ENCODE results near the gene SLC25A3.
A peak's percentile ranks its signal among the peaks of the same experiment; 100 is the strongest.
"Not testable (repeated sequence)": the region's sequence is repeated elsewhere in the genome, so short reads cannot be mapped to it uniquely, and the experiment has no call there.

SLC25A3 gene

DNA sequence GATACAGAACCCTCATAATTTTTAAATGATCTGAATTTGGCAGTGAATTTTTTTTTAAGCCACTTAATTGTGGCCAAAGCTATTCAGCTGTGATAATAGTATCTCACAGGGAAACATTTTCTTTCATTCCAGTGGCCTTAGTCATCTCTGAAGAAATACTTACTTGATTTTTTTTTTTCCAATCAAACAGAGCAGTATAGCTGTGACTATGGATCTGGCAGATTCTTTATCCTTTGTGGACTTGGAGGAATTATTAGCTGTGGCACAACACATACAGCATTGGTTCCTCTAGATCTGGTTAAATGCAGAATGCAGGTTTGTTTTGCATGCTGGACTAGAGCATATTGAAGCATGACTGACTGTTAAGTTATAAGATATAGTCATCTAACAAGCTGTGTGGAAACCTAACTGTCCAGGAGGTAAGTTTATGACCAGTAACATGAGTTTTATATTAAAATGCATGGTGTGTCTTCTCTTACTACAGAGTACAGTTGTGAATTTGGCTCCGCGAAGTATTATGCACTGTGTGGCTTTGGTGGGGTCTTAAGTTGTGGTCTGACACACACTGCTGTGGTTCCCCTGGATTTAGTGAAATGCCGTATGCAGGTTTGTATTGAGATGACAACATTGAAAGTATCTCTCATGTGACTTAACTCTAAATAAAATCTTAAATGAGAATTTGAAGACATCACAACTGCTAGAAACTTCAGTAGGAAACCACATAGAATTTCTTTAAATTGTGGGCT, 1.9 kb downstream of the SLC25A3 start:
- DNase-seq (ENCODE audit: low read depth) = peak; percentile 71

DNA sequence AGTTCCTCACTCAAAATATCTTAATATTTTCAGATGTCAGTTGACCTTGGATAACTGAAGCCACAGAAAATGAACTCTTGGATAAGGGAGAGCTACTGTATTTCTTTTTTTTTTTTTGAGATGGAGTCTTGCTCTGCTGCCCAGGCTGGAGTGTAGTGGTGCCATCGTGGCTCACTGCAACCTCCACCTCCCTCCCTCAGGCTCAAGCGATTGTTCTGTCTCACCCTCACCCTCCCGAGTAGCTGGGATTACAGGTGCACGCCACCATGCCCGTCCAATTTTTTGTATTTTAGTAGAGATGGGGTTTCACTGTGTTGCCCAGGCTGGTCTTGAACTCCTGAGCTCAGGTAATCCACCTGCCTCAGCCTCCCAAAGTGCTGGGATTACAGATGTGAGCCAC, 3.8 kb downstream of the SLC25A3 start:
- not testable (repeated sequence) for DNase-seq (ENCODE audit: low read depth)

DNA sequence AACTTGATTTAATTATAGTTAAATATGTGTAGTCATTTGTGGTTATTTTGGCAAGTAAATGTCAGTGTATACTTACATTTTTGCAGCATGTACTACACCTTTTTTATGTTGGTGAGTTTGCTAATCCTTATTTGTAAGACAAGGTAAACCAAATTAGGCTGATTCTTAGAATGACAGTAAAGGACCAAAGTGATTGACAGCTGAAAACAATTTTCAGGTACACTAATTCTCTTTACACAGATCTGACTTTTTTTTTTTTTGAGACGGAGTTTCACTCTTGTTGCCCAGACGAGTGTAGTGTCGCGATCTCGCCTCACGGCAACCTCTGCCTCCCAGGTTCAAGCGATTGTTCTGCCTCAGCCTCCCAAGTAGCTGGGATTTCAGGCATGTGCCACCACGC, 8.4 kb downstream of the SLC25A3 start:
- no peak for DNase-seq (ENCODE audit: low read depth)

DNA sequence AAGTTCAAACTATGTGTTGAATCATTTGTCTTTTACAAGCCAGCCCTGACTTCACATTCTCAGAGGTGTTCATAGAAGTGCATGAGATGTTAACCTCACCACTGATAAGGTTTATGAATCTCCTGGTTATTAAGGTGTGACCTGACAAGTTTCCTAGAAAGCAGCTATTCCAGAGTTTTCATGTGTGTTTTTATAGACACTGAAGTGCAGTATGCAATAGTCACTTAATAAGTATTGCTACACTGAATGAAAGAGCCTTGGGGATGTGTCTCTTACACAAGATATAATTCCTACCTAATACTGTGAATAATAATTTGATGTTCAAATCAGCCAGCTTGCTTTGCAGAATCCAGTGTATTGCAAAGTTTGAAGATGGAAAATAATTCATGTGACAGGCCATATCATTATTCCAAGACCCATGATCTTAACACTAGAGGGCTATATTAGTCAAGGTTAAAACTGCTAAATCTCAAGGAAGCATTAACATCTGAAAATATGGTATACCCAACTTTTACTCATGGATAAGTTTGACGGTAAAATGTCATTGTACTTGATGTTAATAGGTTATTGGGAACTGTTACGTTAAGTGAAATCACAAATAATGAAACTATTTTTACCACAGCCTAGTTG, 13.0 kb downstream of the SLC25A3 start:
- DNase-seq (ENCODE audit: low read depth) = no peak

DNA sequence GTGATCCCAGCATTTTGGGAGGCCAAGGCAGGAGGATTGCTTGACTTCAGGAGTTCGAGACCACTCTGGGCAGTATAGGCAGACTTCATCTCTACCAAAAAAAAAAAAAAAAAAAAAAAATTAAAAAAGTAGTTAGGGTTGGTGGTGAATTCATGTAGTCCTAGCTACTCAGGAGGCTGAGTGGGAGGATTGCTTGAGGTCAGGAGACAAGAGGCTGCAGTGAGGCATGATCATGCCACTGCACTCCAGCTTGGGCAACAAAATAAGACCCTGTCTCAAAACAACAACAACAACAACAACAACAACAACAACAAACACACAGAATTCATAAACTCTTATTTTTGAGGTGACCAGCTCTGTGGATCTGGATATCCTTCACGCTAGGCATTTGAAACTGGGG, 17.1 kb downstream of the SLC25A3 start:
- no peak for DNase-seq (ENCODE audit: low read depth)

DNA sequence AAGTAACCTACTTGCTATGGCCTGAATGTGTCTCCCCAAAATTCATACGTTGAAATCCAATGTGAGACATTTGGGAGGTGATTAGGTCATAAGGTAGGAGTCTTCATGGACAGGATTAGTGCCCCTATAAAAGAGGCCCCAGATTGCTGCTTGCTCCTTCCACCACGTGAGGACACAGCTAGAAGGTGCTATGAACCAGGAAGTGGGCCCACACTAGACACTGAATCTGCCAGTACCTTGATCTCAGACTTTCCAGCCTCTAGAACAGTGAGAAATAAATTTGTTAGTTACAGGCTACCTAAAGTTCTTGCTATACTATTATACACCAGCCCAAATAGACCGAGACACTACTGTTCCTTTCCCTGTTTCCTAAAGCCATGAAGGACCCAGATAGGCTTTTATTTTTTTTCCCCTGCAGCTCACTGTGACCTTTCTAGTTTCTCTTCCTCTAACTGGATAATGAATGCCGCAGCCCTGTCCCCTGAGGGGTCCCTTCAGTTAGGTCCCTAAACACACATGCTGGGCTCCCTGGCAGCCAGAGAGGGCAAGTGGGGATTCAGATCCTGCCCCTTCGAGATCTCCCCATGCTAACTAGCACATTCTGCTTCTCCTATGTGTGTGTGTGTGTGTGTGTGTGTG, 19.3 kb downstream of the SLC25A3 start:
- DNase-seq (ENCODE audit: low read depth) = no peak

DNA sequence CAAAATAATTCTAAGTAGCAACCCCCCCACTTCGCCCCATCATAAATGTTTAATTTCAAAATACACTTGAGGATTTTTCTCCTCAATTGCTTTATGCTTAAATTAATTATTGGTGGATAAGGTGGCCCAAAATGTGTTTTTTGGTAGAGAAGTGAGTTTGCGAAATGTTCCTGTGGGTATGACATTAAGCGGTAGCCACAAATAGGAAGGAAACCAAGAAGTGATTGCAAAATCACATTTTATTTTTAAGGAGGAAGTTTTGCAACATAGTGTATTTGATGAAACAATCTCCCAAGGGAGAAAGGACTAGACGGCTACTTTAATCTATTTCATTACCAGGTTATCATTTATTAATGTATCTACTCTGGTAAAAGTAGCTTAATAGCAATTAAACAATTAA, 25.5 kb downstream of the SLC25A3 start:
- peak; percentile 75 for DNase-seq (ENCODE audit: low read depth)

DNA sequence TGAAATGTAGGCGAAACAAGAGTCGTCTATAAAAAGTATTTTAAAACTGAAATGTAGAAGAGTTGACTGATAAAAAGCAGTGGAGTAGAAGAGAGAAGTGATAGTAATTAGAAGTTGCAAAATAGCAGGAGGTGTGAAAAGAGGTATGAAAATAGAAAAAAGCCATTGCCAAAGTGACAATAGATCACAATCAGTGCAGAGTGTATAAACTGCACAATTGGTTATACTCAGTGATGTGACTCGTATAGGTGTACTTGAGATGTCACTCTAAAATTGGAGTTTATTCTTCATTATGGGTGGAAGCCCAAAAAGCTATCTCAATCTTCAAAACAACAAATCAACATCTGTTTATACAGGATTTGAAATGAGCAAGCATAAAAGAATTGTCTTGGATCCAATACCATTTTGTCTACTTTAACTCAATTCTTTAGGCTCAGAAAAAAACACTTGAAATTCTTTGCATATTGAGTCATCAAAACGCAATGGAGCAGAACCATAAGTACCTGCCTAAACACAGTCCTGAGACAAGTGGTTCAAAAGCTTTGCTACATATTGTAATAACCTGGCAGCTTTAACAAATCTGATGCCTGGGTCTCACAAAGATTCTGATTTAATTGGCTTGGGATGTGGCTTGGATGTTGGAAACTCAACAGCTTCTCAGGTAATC, 42.3 kb downstream of the SLC25A3 start:
- DNase-seq (ENCODE audit: low read depth) = peak; percentile 84

DNA sequence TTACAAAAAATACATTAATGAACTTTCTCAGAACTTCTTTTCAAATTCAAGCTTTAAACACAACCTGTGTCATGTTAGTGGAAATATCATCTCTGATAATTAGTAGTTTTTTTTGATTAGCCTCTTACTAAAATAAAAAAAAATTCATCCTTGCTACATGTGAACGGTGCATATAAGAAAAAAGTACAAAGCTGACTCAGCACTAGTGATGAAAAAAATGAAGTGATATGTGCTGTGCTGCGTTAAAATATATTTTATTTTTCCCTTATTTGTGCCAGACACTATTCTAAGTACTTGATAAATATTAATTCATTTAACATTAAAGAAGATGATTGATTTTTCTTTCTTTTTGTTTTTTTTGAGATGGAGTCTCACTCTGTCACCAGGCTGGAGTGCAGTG, 43.6 kb downstream of the SLC25A3 start:
- no peak for DNase-seq (ENCODE audit: low read depth)

DNA sequence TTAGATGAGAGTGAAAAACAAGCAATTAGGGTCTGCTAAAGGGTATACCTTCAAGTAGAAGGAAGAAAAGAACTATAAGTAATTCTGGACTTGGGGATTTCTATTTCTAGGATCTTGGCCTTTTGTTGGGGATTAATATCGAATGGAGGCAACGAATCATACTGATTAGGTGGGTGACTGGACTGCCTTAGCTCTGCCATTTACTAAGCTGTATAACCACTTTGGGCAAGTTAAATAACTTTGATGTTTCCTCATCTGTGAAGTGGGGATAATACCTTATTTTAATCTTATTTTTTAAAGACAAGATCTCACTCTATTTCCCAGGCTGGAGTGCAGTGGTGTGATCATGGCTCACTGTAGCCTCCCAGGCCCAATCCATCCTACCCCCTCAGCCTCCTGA, 44.5 kb downstream of the SLC25A3 start:
- no peak for DNase-seq (ENCODE audit: low read depth)

DNA sequence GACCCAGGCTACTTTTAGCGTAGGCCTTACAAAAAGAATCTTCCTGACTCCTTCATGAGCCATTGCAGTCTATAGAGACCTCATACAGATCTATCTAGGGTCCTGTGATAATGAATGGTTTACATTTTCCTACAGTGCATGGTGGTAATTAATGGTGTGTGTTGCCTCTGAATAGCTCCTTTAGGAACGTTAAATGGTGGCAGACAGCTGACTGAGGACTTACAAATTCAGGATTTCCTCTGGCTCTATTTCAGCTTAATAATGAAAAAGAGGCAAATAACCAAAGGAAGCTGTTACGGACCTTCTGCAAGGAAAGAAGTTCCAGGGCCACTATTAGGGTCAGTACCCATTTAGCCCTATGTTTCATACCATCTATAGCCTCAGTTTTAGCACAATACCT, 46.0 kb downstream of the SLC25A3 start:
- DNase-seq (ENCODE audit: low read depth) = no peak

DNA sequence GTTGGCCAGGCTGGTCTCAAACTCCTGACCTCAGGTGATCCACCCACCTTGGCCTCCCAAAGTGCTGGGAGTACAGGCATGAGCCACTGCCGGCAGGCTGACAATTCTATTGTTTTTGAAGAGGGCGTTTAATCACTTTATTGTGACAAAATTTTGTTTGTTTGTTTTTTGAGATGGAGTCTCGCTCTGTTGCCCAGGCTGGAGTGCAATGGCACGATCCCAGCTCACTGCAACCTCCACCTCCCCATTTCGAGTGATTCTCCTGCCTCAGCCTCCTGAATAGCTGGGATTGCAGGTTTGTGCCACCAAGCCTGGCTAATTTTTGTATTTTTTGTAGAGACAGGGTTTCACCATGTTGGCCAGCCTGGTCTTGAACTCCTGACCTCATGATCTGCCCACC, 49.3 kb downstream of the SLC25A3 start:
- DNase-seq (ENCODE audit: low read depth) = not testable (repeated sequence)

DNA sequence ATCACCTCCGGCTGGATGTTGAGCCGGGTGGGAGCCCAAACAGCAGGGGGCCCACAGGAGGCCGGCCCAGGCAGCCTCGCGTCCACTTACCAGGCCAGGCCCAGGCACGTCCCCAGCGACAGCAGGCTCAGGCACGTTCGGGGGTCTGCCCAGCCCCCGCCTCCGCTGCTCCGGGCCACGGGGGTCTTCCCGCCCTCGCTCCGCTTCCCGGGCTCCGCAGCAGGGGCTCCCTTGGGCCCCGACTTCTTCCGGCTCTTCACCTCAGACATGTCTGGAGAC, 50.9 kb downstream of the SLC25A3 start:
- DNase-seq (ENCODE audit: low read depth) = no peak

DNA sequence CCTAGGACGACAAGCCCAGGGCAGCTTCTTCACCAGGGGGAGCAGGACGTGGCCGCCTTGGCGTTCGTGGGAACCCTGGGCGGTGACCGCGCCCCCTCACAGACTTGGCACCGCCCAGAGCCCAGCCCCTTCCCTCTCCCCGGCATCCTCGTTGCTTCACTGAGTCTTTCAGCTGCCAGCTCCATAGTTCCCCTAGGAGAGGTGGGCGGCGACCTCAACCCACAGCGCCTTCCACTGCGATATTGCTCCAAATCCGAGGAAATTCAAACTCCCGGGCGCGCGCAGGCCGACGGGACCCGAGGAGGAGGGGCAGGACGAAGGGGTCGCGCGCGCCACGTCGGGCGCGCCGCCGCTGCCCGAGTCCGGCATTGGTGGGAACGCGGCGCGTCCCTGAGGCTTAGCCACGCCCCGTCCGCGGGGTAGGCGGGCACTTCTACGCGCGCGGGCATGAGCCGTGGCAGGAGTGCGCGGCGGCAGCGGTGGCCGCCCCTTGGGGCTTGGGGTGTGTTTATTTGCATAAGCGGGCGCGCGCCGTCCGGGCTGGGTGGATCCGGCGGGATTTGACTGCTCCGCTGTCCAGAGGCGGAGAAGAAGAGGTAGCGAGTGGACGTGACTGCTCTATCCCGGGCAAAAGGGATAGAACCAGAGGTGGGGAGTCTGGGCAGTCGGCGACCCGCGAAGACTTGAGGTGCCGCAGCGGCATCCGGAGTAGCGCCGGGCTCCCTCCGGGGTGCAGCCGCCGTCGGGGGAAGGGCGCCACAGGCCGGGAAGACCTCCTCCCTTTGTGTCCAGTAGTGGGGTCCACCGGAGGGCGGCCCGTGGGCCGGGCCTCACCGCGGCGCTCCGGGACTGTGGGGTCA, 51.5 kb downstream of the SLC25A3 start, which contains the start of the genes APAF1 and IKBIP:
Gene APAF1, plus strand, starts transcription at position 579 of the 860 bp plus-strand sequence. CDS start 3,070 bp downstream, outside the sequence.
Gene IKBIP, minus strand, starts transcription at position 77 of the 860 bp plus-strand sequence. CDS start 87 bp downstream, outside the sequence.
- DNase-seq (ENCODE audit: low read depth) = peak; percentile 97

DNA sequence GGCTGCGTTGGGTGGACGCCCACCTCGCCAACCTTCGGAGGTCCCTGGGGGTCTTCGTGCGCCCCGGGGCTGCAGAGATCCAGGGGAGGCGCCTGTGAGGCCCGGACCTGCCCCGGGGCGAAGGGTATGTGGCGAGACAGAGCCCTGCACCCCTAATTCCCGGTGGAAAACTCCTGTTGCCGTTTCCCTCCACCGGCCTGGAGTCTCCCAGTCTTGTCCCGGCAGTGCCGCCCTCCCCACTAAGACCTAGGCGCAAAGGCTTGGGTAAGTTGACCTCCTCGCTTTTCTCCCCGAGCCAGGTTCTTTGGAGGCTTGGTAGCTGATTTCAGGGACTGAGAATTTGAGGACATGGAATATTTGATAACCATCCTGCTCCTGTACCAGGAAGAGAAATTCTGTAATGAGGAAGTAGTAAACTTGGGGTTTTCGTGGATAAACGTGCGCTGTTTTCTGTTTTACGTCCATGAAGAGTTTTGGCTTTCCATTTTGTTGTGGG, 52.1 kb downstream of the SLC25A3 start:
- no peak for DNase-seq (ENCODE audit: low read depth)

DNA sequence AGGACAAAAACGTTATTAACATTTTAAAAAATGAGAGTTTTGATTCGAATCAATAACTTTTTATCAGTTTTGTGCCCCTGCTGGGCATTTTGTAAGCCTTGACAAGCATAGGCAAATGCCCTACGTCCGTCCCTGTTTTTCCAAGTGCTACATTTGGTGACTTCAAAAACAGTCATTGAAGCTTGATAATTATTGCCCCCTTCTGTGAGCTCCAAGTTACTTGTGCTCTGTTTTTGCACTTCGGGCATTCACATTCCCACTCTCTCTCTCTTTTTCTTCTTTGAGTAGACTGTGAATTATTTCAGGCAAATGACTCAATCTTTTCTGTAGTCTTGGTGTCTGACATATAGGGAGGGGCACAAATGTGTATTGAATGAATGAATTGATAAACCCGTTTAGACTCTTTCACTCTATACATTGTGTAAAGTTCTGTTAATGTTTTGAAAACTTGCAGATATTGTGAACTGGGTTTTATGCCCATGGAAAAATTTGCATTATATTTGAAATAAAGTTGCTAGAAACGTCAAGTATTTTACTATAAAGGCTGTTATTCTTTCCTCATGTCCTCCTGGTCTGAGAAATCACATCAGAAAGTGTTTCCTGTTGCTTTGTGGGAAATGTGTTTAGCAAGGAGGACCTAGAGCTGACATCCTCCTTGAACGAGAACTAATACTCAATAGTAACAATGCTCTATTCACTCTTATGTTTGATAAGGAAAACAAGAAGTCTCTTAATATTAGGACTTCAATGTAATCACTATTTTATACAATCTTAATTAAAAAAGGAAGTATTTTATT, 53.0 kb downstream of the SLC25A3 start:
- peak; percentile 54 for DNase-seq (ENCODE audit: low read depth)

DNA sequence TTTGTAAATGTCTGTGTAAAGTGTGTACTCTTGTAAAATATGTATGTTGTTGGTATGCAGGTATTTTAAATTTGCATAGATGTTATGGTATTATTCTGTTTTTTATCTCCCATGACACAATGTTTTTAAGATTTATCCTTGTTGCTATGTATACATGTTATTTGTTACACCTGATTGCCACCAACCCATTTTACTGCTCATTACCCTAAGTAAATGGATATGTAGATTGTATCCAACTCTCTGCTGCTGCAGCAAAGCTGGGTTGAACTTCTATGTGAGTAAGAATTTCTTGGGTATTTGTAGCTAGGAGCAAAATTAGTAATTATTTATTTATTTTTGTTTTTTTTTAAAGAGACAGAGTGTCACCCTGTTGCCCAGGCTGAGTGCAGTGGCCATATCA, 57.8 kb downstream of the SLC25A3 start:
- no peak for DNase-seq (ENCODE audit: low read depth)

DNA sequence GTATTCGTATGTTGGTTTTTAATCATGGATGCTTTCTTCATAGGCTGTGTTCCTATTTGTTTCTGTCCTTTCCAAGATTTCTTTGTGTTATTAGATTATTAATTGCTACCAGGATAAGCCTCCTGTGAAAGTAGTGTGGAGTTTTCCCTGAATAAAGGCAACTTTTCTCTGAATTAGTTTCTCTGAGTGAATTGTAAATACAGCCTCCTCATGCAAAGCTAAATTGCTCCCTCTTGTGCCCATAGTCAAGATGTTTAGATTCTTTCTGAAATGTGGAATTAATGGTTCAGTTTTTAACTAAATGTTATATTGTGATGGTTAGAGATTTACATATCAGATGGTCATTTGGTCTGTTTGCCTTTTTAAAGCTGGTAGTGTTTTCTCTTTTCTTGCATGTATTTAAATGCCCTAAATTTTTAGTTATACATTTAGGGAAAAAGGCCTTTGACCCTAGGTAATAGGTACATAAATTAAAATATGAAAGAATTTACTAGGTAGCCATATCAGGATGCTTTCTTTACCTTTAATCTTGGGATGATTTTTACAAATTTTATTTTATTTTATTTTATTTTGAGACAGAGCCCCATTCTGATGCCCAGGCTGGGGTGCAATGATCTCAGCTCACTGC, 60.5 kb downstream of the SLC25A3 start:
- peak; percentile 62 for DNase-seq (ENCODE audit: low read depth)

Measured in iris pigment epithelial cell (primary cell).